Mesenchymal stem cell (in vitro differentiated cells and primary cell): ENCODE measurements around the gene SLC9A9.
"Not testable (repeated sequence)": the region's sequence is repeated elsewhere in the genome, so short reads cannot be mapped to it uniquely, and the experiment has no call there.

Experiments used
- DNase-seq: peaks from one replicate; pipeline ENCODE4 v3.0.0-alpha.2; 2013
- H2AFZ ChIP-seq: one replicate; pipeline ENCODE4 v1.6.1; 2013; ENCODE audit warnings: low read depth, mild to moderate bottlenecking, control low read depth, inconsistent platforms, low read length, moderate library complexity
- H2AK5ac ChIP-seq: 2 replicates; pipeline ENCODE4 v1.6.1; 2013; ENCODE audit warnings: low read length, moderate library complexity, mild to moderate bottlenecking, inconsistent platforms; ENCODE audit not compliant: severe bottlenecking
- H2BK120ac ChIP-seq: one replicate; pipeline ENCODE4 v1.6.1; 2013; ENCODE audit warnings: low read depth, mild to moderate bottlenecking, inconsistent platforms, low read length, moderate library complexity
- H2BK12ac ChIP-seq, 2 experiments: one replicate each; pipeline ENCODE4 v1.6.1; 2013; ENCODE audit warnings: inconsistent platforms in 2 of 2, low read length in 2 of 2, mild to moderate bottlenecking in 2 of 2, moderate library complexity in 2 of 2, control low read depth in 1 of 2
- H2BK15ac ChIP-seq: one replicate; pipeline ENCODE4 v1.6.1; 2013; ENCODE audit warnings: mild to moderate bottlenecking, low read depth, inconsistent platforms; ENCODE audit not compliant: poor library complexity, severe bottlenecking
- H2BK5ac ChIP-seq: 2 replicates; pipeline ENCODE4 v1.6.1; 2013; ENCODE audit warnings: low read depth, mild to moderate bottlenecking, low read length, control low read depth, inconsistent platforms; ENCODE audit not compliant: poor library complexity, severe bottlenecking
- H3K14ac ChIP-seq, 2 experiments: one replicate each; pipeline ENCODE4 v1.6.1; 2013; ENCODE audit warnings: inconsistent platforms in 2 of 2, low read length in 2 of 2, control low read depth in 1 of 2, mild to moderate bottlenecking in 1 of 2, moderate library complexity in 1 of 2
- H3K18ac ChIP-seq, 2 experiments: one replicate each; pipeline ENCODE4 v1.6.1; 2013; ENCODE audit warnings: inconsistent platforms in 2 of 2, low read length in 2 of 2, control low read depth in 1 of 2, low read depth in 1 of 2, mild to moderate bottlenecking in 1 of 2
- H3K23ac ChIP-seq, 2 experiments: one replicate each; pipeline ENCODE4 v1.6.1; 2013; ENCODE audit warnings: inconsistent platforms in 2 of 2, low read length in 2 of 2, mild to moderate bottlenecking in 2 of 2, moderate library complexity in 2 of 2, control low read depth in 1 of 2
- H3K27ac ChIP-seq: 2 replicates; pipeline ENCODE4 v1.5.1; 2013; ENCODE audit warnings: mild to moderate bottlenecking, moderate library complexity, low read length, control low read depth, inconsistent platforms; ENCODE audit not compliant: poor library complexity, severe bottlenecking
- H3K27me3 ChIP-seq, 2 experiments: 2 replicates each; pipeline versions ENCODE4 v1.6.1 to v1.7.0; 2013; ENCODE audit warnings: low read length in 2 of 2, mild to moderate bottlenecking in 2 of 2, moderate library complexity in 2 of 2, control low read depth in 1 of 2, inconsistent platforms in 1 of 2; ENCODE audit not compliant: control insufficient read depth in 1 of 2, insufficient read depth in 1 of 2
- H3K36me3 ChIP-seq, 2 experiments: 2 replicates each; pipeline versions ENCODE4 v1.6.1 to v1.7.0; 2013; ENCODE audit warnings: low read length in 2 of 2, control low read depth in 1 of 2, inconsistent platforms in 1 of 2, low read depth in 1 of 2, mild to moderate bottlenecking in 1 of 2; ENCODE audit not compliant: insufficient read depth in 2 of 2, control insufficient read depth in 1 of 2
- H3K4ac ChIP-seq, 2 experiments: one replicate each; pipeline ENCODE4 v1.6.1; 2013; ENCODE audit warnings: inconsistent platforms in 2 of 2, low read length in 2 of 2, mild to moderate bottlenecking in 2 of 2, moderate library complexity in 2 of 2, control low read depth in 1 of 2, low read depth in 1 of 2
- H3K4me1 ChIP-seq: 2 replicates; pipeline ENCODE4 v1.6.1; 2013; ENCODE audit warnings: low read depth, low read length, control low read depth; ENCODE audit not compliant: control insufficient read depth, insufficient read depth
- H3K4me2 ChIP-seq: 2 replicates; pipeline ENCODE4 v1.6.1; 2013; ENCODE audit warnings: low read length, mild to moderate bottlenecking, inconsistent platforms; ENCODE audit not compliant: poor library complexity, severe bottlenecking
- H3K4me3 ChIP-seq, 2 experiments: 2 replicates each; pipeline versions ENCODE4 v1.5.1 to v1.7.0; 2013; ENCODE audit warnings: low read length in 2 of 2, mild to moderate bottlenecking in 2 of 2, control low read depth in 1 of 2, low read depth in 1 of 2; ENCODE audit not compliant: insufficient read depth in 1 of 2
- H3K79me1 ChIP-seq: replicated peaks from 2 replicates; pipeline ENCODE4 v1.6.1; 2013; ENCODE audit warnings: mild to moderate bottlenecking, control low read depth, low read length, inconsistent platforms; ENCODE audit not compliant: poor library complexity, severe bottlenecking
- H3K9ac ChIP-seq: 2 replicates; pipeline ENCODE4 v1.7.0; 2013; ENCODE audit warnings: mild to moderate bottlenecking, low read length, moderate library complexity
- H3K9me3 ChIP-seq: 2 replicates; pipeline ENCODE4 v1.7.0; 2013; ENCODE audit warnings: mild to moderate bottlenecking, low read length; ENCODE audit not compliant: control insufficient read depth
- H4K8ac ChIP-seq: one replicate; pipeline ENCODE4 v1.6.1; 2013; ENCODE audit warnings: inconsistent platforms, mild to moderate bottlenecking, low read length, moderate library complexity
- H4K91ac ChIP-seq: one replicate; pipeline ENCODE4 v1.6.1; 2013; ENCODE audit warnings: mild to moderate bottlenecking, low read length, inconsistent platforms
- WGBS: methylation state at CpG from one replicate; pipeline ENCODE4 v1.1.7; 2013; ENCODE audit warnings: mixed read lengths; 5-methylcytosine and 5-hydroxymethylcytosine counted together

Gene SLC9A9

DNA sequence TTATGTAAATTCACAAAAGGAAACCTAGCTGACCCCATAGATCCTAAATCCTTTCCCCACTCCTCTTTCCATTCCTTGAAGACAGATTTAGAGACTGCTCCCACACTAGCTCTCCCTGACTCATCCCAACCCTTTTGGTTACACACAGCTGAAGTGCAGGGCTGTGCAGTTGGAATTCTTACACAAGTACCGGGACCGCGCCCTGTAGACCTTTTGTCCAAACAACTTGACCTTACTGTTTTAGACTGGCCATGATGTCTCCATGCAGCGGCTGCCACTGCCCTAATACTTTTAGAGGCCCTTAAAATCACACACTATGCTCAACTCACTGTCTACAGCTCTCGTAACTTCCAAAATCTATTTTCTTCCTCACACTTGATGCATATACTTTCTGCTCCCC lies 47.2 kb downstream of the SLC9A9 start:
- H3K36me3 ChIP-seq, H3K18ac ChIP-seq, H4K91ac ChIP-seq, H3K14ac ChIP-seq, H2BK15ac ChIP-seq, H3K23ac ChIP-seq, H3K9ac ChIP-seq, H3K4ac ChIP-seq, H3K27ac ChIP-seq, H3K79me1 ChIP-seq, H2BK5ac ChIP-seq, H2AFZ ChIP-seq, H2BK12ac ChIP-seq, H3K9me3 ChIP-seq, H3K4me2 ChIP-seq, H2AK5ac ChIP-seq, H3K4me3 ChIP-seq, H4K8ac ChIP-seq, H2BK120ac ChIP-seq, H3K27me3 ChIP-seq, H3K4me1 ChIP-seq: not testable (repeated sequence)
- peak; percentile 57 for DNase-seq
- 48% methylated on average over 5 of the region's 5 CpGs for WGBS

DNA sequence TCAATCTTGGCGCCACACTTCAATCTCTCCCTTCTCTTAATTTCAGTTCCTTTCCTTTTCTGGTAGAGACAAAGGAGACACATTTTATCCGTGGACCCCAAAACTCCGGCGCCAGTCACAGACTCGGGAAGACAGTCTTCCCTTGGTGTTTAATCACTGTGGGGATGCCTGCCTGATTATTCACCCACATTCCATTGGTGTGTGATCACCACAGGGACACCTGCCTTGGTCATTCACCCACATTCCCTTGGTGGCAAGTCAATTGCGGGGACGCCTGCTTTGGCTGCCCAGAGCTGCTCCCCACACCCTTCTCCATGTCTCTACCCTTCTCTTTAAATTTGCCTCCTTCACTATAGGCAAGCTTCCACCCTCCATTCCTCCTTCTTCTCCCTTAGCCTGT lies 50.1 kb downstream of the SLC9A9 start:
- not testable (repeated sequence) for H2AK5ac ChIP-seq
- 83% methylated on average over 7 of the region's 7 CpGs for WGBS

GRCh38 chr3:143795874-143796273 lies 52.4 kb downstream of the SLC9A9 start:
- Histone ChIP-seq H3K27me3 (no peaks in the 10 kb centered on the region), H3K27ac (no peak overlapping the region), H2BK12ac (no peak overlapping the region), H3K23ac (no peak overlapping the region), H4K8ac (no peak overlapping the region), H3K36me3 (peaks cover 0 to 1% of the 10 kb centered on the region in 2 experiments), H3K4ac (no peak overlapping the region), H3K9ac (no peak overlapping the region), H2AK5ac (no peak overlapping the region), H2BK5ac (no peak overlapping the region), H3K4me2 (no peak overlapping the region), H3K79me1 (no peaks in the 10 kb centered on the region), H3K4me3 (no peak overlapping the region), H2AFZ (no peak overlapping the region), H4K91ac (no peak overlapping the region), H2BK120ac (no peak overlapping the region), H2BK15ac (no peak overlapping the region), H3K4me1 (no peaks in the 10 kb centered on the region), H3K14ac (no peak overlapping the region), H3K9me3 (peaks cover 13% of the 10 kb centered on the region), H3K18ac (no peak overlapping the region)
- DNase-seq: no peak
- 30% methylated on average over 2 of the region's 2 CpGs for WGBS

More for the DNA sequence above, 50.1 kb downstream of the SLC9A9 start:
- not testable (repeated sequence) for H3K14ac ChIP-seq, H2AFZ ChIP-seq, H3K9ac ChIP-seq, H3K27me3 ChIP-seq, H4K91ac ChIP-seq, H3K36me3 ChIP-seq, H4K8ac ChIP-seq, H2BK12ac ChIP-seq, H3K79me1 ChIP-seq, H2BK5ac ChIP-seq, H3K4me2 ChIP-seq, H2BK120ac ChIP-seq, H3K9me3 ChIP-seq, H3K27ac ChIP-seq, H3K18ac ChIP-seq, H3K4me3 ChIP-seq, H3K4ac ChIP-seq, DNase-seq, H3K4me1 ChIP-seq, H2BK15ac ChIP-seq, H3K23ac ChIP-seq

GRCh38 chr3:143794793-143795462 lies 53.3 kb downstream of the SLC9A9 start:
- H3K18ac ChIP-seq: no peak overlapping the region
- H3K36me3 ChIP-seq: peaks cover 0 to 3% of the 10 kb centered on the region in 2 experiments
- no peak overlapping the region for H4K91ac ChIP-seq
- H3K79me1 ChIP-seq: no peaks in the 10 kb centered on the region
- H2BK12ac ChIP-seq: no peak overlapping the region
- no peak overlapping the region for H4K8ac ChIP-seq
- H2AFZ ChIP-seq: no peak overlapping the region
- 94% methylated on average over 2 of the region's 6 CpGs for whole genome bisulfite sequencing
- no peak overlapping the region for H3K27ac ChIP-seq
- H3K14ac ChIP-seq: no peak overlapping the region
- H3K23ac ChIP-seq: no peak overlapping the region
- H3K27me3 ChIP-seq: no peaks in the 10 kb centered on the region
- peaks cover 13% of the 10 kb centered on the region for H3K9me3 ChIP-seq
- H2BK120ac ChIP-seq: no peak overlapping the region
- no peaks in the 10 kb centered on the region for H3K4me1 ChIP-seq
- H2BK5ac ChIP-seq: no peak overlapping the region
- H3K4me3 ChIP-seq: no peak overlapping the region
- no peak overlapping the region for H3K9ac ChIP-seq
- no peak overlapping the region for H2AK5ac ChIP-seq
- H2BK15ac ChIP-seq: no peak overlapping the region
- no peak for DNase-seq
- H3K4ac ChIP-seq: no peak overlapping the region
- H3K4me2 ChIP-seq: no peak overlapping the region
